ENCODE measurements around the gene SUOX. TPM values are rescaled to one million over a fixed set of nuclear protein-coding genes. Genes with fewer than 3 reads are reported as not detected.

Gene SUOX
- total and polyA plus RNA-seq, 2 of the 4 experiments (the other 2 are of a cell fraction) = 17.8 to 19.4 TPM

DNA sequence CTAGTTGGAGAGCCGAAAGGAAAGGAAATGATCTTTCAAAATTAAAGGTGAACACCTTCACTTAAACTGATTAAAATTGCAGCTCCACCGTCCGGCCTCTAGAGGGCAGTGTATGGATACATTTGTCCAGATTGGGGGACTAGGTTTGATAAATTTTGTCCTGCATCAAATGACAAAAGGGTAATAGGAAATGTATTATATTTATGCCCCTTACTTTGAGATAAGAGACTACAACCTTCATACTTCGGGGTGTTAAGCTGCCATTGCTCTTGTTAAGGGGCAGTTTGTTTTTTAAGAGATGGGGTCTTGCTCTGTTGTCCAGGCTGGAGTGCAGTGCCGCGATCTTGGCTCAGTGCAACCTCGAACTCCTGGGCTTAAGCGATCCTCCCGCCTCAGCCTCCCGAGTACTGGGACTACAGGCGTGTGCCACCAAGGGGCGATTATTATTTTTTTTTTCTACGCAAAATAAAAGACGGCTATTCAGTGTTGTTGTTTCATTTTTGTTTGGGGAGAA, 818 bp upstream of the SUOX start:
- H3K23ac ChIP-seq (ENCODE audit: low read depth, low read length) = no peak overlapping the region
- DNase-seq (peak; percentile 62), ATAC-seq (ENCODE audit: low read depth) (peak; percentile 19)
- ChIA-PET POLR2A (ENCODE audit: unreplicated experiment) (interaction anchor here (0.5 kb wide), 1 partner anchor 13 kb away, joined by 6 read pairs; no protein-coding TSS in a partner anchor), CTCF (interaction anchor here (0.6 to 1.8 kb wide), 9 partner anchors 9 to 116 kb away, joined by 3 to 8 read pairs (median 3); no protein-coding TSS in a partner anchor)
- H3K4ac ChIP-seq (ENCODE audit: low read depth, low read length) = no peak overlapping the region
- intact Hi-C loops (cut with micrococcal nuclease) = loop anchor here (1.0 to 10.0 kb wide), 3 partner anchors 33 to 109 kb away; partner anchors contain the start of genes PA2G4 and RPS26
- no peaks in the 10 kb centered on the region; the same call in 1 of the 2 replicates for H4K20me1 ChIP-seq (ENCODE audit: insufficient read depth, low read length)
- in situ Hi-C loops (cut with MboI; ENCODE audit: low sequenced_read_pairs) = loop anchor here (5.0 kb wide), 1 partner anchor 41 kb away; no protein-coding TSS in a partner anchor
- H3K27ac ChIP-seq (ENCODE audit: insufficient read depth, low read length) = peak overlapping the region; percentile 13; the same call in 1 of the 2 replicates
- peak overlapping the region; percentile 68; the same call in 1 of the 2 replicates for H3K4me3 ChIP-seq (ENCODE audit: insufficient read depth, low read depth, low read length)
- H2AFZ ChIP-seq (replicated peaks; ENCODE audit: low read length, poor library complexity) = no peak overlapping the region
- H3K9me1 ChIP-seq (ENCODE audit: insufficient read depth, low read length) = no peaks in the 10 kb centered on the region
- no peak overlapping the region for H2AK5ac ChIP-seq (ENCODE audit: low read depth, low read length)
- no peak overlapping the region for H2BK5ac ChIP-seq (ENCODE audit: low read depth, low read length, poor library complexity, severe bottlenecking)
- no peak overlapping the region for H3K18ac ChIP-seq (ENCODE audit: low read depth, low read length)
- dilution Hi-C loops (cut with HindIII; ENCODE audit: low sequenced_read_pairs, unreplicated experiment) = no loop called here
- H2BK120ac ChIP-seq (ENCODE audit: low read depth, low read length) = no peak overlapping the region
- H2AK9ac ChIP-seq (replicated peaks; ENCODE audit: low read depth, low read length, poor library complexity) = no peak overlapping the region
- 93% methylated on average over 3 of the region's 14 CpGs; no CpG with 5 or more reads in 1 of the 2 experiments for WGBS, 2 experiments (ENCODE audit: extremely low coverage in 2 of 2, insufficient read length in 1 of 2)
- no TSS peak for BruUV-seq (replicated peaks)
- no peak overlapping the region for H2BK20ac ChIP-seq (ENCODE audit: low read depth, low read length)
- peaks cover 21% of the 10 kb centered on the region for H3K36me3 ChIP-seq (ENCODE audit: control insufficient read depth, insufficient read depth, low read length)
- H3K4me1 ChIP-seq (ENCODE audit: control insufficient read depth, insufficient read depth, low read length) = peaks cover 4% of the 10 kb centered on the region
- H3K79me1 ChIP-seq (ENCODE audit: low read depth in 1 of 2, low read length in 2 of 2) = peaks cover 5 to 16% of the 10 kb centered on the region in 2 experiments
- H3K9me3 ChIP-seq (ENCODE audit: control insufficient read depth, insufficient read depth, low read length) = no peaks in the 10 kb centered on the region
- peak overlapping the region; percentile 90 for H3K4me2 ChIP-seq (ENCODE audit: low read depth, low read length)
- no peak overlapping the region for H4K8ac ChIP-seq (ENCODE audit: low read depth in 2 of 2, low read length in 2 of 2)
- H3K9ac ChIP-seq (ENCODE audit: low read depth, low read length) = peak overlapping the region; percentile 46; the same call in 1 of the 2 replicates
- H3K14ac ChIP-seq (replicated peaks; ENCODE audit: low read depth, low read length) = no peak overlapping the region
- H2BK15ac ChIP-seq (ENCODE audit: low read depth, low read length) = no peak overlapping the region
- no peak overlapping the region for H4K91ac ChIP-seq (ENCODE audit: insufficient read depth, low read depth, low read length)
- H3K27me3 ChIP-seq (ENCODE audit: control insufficient read depth, insufficient read depth, low read length) = no peaks in the 10 kb centered on the region
- H4K5ac ChIP-seq (ENCODE audit: low read depth, low read length) = no peak overlapping the region
- no peak overlapping the region for H3K56ac ChIP-seq (ENCODE audit: extremely low read depth, insufficient read depth, low read length)
- TF ChIP-seq FOS (IDR thresholded peaks at IDR 0.05; ENCODE audit: low read depth, low read length) (no peak), RFX5 (IDR thresholded peaks at IDR 0.05; ENCODE audit: low read depth, low read length) (no peak), USF2 (IDR thresholded peaks at IDR 0.05; ENCODE audit: low read depth, low read length) (no peak), POLR2A (IDR thresholded peaks at IDR 0.05; ENCODE audit: low read depth, low read length) (no peak), RAD21 (IDR thresholded peaks at IDR 0.05; ENCODE audit: low read length) (peak; percentile 77), CEBPB (IDR thresholded peaks at IDR 0.05; ENCODE audit: low read depth, low read length) (no peak), MAZ (IDR thresholded peaks at IDR 0.05; ENCODE audit: borderline replicate concordance, low read depth, low read length) (no peak), NFE2L2 (IDR thresholded peaks at IDR 0.05; ENCODE audit: low read depth, low read length) (no peak), RCOR1 (IDR thresholded peaks at IDR 0.05; ENCODE audit: insufficient replicate concordance, low read length) (no peak), CHD1 (IDR thresholded peaks at IDR 0.05; ENCODE audit: low read depth, low read length) (no peak), SMC3 (IDR thresholded peaks at IDR 0.05; ENCODE audit: low read depth, low read length) (peak; percentile 66), MAFK (IDR thresholded peaks at IDR 0.05; ENCODE audit: low read depth, low read length) (no peak), MXI1 (IDR thresholded peaks at IDR 0.05; ENCODE audit: borderline replicate concordance, low read depth, low read length) (no peak), CTCF (conservative IDR thresholded peaks at IDR 0.05; ENCODE audit: low read depth, low read length) (peak; percentile 91)
- TF ChIP-seq, protein P1, sequence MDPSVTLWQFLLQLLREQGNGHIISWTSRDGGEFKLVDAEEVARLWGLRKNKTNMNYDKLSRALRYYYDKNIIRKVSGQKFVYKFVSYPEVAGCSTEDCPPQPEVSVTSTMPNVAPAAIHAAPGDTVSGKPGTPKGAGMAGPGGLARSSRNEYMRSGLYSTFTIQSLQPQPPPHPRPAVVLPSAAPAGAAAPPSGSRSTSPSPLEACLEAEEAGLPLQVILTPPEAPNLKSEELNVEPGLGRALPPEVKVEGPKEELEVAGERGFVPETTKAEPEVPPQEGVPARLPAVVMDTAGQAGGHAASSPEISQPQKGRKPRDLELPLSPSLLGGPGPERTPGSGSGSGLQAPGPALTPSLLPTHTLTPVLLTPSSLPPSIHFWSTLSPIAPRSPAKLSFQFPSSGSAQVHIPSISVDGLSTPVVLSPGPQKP (IDR thresholded peaks at IDR 0.05; ENCODE audit: borderline replicate concordance, low read depth, low read length) = no peak

Data from IMR-90 (cell line).